AG04449 (cell line): Measurements from ENCODE around the gene ATF7IP.

ENCODE experiments used
- CTCF ChIA-PET: fragments of 350-600 bp; formaldehyde crosslinking; extraction: SDS; loops from one replicate; lab custom pipeline; 2021; ENCODE audit warnings: antibody characterized with exemption; lab: Yijun Ruan, JAX
- POLR2A ChIA-PET: fragments of 400-600, 350-600 bp; formaldehyde crosslinking; extraction: SDS; loops from one replicate; lab custom pipeline; 2020; ENCODE audit warnings: antibody characterized with exemption, inconsistent platforms; lab: Yijun Ruan, JAX
- DNase-seq: peaks from one replicate; pipeline ENCODE4 v3.0.0-alpha.2; 2010; ENCODE audit warnings: low read depth, low spot score
- H3K4me3 ChIP-seq: 2 replicates; pipeline ENCODE4 v1.5.1; 2011; ENCODE audit warnings: low read depth, mild to moderate bottlenecking, control low read depth, low read length
- CTCF ChIP-seq: IDR thresholded peaks from one replicate; pipeline ENCODE4 v1.5.1; 2011; ENCODE audit warnings: mild to moderate bottlenecking, moderate library complexity, low read length, control low read depth, inconsistent platforms; ENCODE audit not compliant: insufficient read depth; ENCODE audit errors: missing control alignments

Gene ATF7IP

GRCh38 chr12:14537088-14537487 is 171.6 kb downstream of the ATF7IP start:
- CTCF ChIA-PET: no interaction called here
- no peak for DNase-seq
- TF ChIP-seq CTCF: no peak
- no peak overlapping the region for H3K4me3 ChIP-seq
- POLR2A ChIA-PET: no interaction called here

- H3K4me3 ChIP-seq: no peak overlapping the region
- no peak for TF ChIP-seq CTCF
- ChIA-PET CTCF (no interaction called here), POLR2A (no interaction called here)
- no peak for DNase-seq
Measured at GRCh38 chr12:14540801-14541462, 175.4 kb downstream of the ATF7IP start.

- no peak for TF ChIP-seq CTCF
- ChIA-PET POLR2A (no interaction called here), CTCF (no interaction called here)
- DNase-seq: no peak
- no peak overlapping the region for H3K4me3 ChIP-seq
Measured at GRCh38 chr12:14545144-14546124, 180.0 kb downstream of the ATF7IP start.

- POLR2A ChIA-PET: no interaction called here
- no peak for DNase-seq
- H3K4me3 ChIP-seq: no peak overlapping the region
- CTCF ChIA-PET: no interaction called here
- no peak for TF ChIP-seq CTCF
Measured at GRCh38 chr12:14547571-14547970, 182.1 kb downstream of the ATF7IP start.

- ChIA-PET POLR2A (no interaction called here), CTCF (no interaction called here)
- TF ChIP-seq CTCF: no peak
- H3K4me3 ChIP-seq: no peak overlapping the region
- no peak for DNase-seq
Measured at GRCh38 chr12:14548609-14549008, 183.1 kb downstream of the ATF7IP start.
